Osteoblast (primary cell): ENCODE measurements around the gene PSMA6. TPM values are rescaled to one million over a fixed set of nuclear protein-coding genes. Genes with fewer than 3 reads are reported as not detected.
A peak's percentile ranks its signal among the peaks of the same experiment; 100 is the strongest.
"Not testable (repeated sequence)": the region's sequence is repeated elsewhere in the genome, so short reads cannot be mapped to it uniquely, and the experiment has no call there.

Experiments used
- DNase-seq: peaks from one replicate; pipeline ENCODE4 v3.0.0; 2011; ENCODE audit warnings: low spot score, mixed read lengths; ENCODE audit not compliant: insufficient read length; ENCODE audit errors: missing footprints
- H2AFZ ChIP-seq: 2 replicates; pipeline ENCODE4 v1.6.0; 2011; ENCODE audit warnings: mild to moderate bottlenecking, low read length
- H3K27ac ChIP-seq: 2 replicates; pipeline ENCODE4 v1.5.1; 2011; ENCODE audit warnings: mild to moderate bottlenecking, low read depth, low read length, moderate library complexity
- H3K27me3 ChIP-seq: 2 replicates; pipeline ENCODE4 v1.6.0; 2012; ENCODE audit warnings: mild to moderate bottlenecking, control low read depth, inconsistent platforms, low read length, moderate library complexity; ENCODE audit not compliant: insufficient read depth
- H3K36me3 ChIP-seq: 2 replicates; pipeline ENCODE4 v1.5.1; 2011; ENCODE audit warnings: mild to moderate bottlenecking, low read length, control low read depth, moderate library complexity; ENCODE audit not compliant: insufficient read depth
- H3K4me1 ChIP-seq: 2 replicates; pipeline ENCODE4 v1.5.1; 2011; ENCODE audit warnings: mild to moderate bottlenecking, low read length, control low read depth, moderate library complexity; ENCODE audit not compliant: insufficient read depth
- H3K4me2 ChIP-seq: 2 replicates; pipeline ENCODE4 v1.6.0; 2011; ENCODE audit warnings: mild to moderate bottlenecking, low read length; ENCODE audit not compliant: insufficient read depth
- H3K4me3 ChIP-seq: fragments of 200-600 bp; sonication (generic); 3 replicates; pipeline ENCODE4 v1.5.1; 2012; ENCODE audit warnings: mild to moderate bottlenecking, low read length, inconsistent platforms; ENCODE audit not compliant: insufficient read depth
- H3K79me2 ChIP-seq: 2 replicates; pipeline ENCODE4 v1.6.0; 2012; ENCODE audit warnings: mild to moderate bottlenecking, low read length, control low read depth, inconsistent platforms; ENCODE audit not compliant: insufficient read depth
- H3K9me3 ChIP-seq: 2 replicates; pipeline ENCODE4 v1.5.1; 2011; ENCODE audit warnings: low read depth, low read length, control low read depth
- H4K20me1 ChIP-seq: 2 replicates; pipeline ENCODE4 v1.6.0; 2012; ENCODE audit warnings: mild to moderate bottlenecking, low read length, control low read depth; ENCODE audit not compliant: insufficient read depth
- CTCF ChIP-seq: IDR thresholded peaks from 2 replicates; pipeline ENCODE4 v1.5.1; 2011; ENCODE audit warnings: mild to moderate bottlenecking, low read depth, low read length, moderate library complexity; ENCODE audit errors: extremely low read depth
- total RNA-seq: library from RNA; depleted of rRNA; stranded (reverse); fragments of >200 nt; gene quantifications from 2 replicates; pipeline ENCODE4 v1.2.3, GENCODE V29; 2012

PSMA6 gene
- total RNA-seq, 1 donor, result 170 TPM

- H3K36me3 ChIP-seq, result no peaks in the 10 kb centered on the region
- H4K20me1 ChIP-seq, result no peaks in the 10 kb centered on the region
- DNase-seq, result no peak
- no peaks in the 10 kb centered on the region for H3K27me3 ChIP-seq
- no peak overlapping the region for H3K4me3 ChIP-seq
- H2AFZ ChIP-seq, result no peak overlapping the region
- TF ChIP-seq CTCF, result no peak
- no peak overlapping the region for H3K4me2 ChIP-seq
- H3K9me3 ChIP-seq, result no peaks in the 10 kb centered on the region
- H3K79me2 ChIP-seq, result no peaks in the 10 kb centered on the region
- H3K4me1 ChIP-seq, result peaks cover 6% of the 10 kb centered on the region
- no peak overlapping the region for H3K27ac ChIP-seq
Observed at GRCh38 chr14:35352274-35353233, 60.4 kb downstream of the PSMA6 start.

DNA sequence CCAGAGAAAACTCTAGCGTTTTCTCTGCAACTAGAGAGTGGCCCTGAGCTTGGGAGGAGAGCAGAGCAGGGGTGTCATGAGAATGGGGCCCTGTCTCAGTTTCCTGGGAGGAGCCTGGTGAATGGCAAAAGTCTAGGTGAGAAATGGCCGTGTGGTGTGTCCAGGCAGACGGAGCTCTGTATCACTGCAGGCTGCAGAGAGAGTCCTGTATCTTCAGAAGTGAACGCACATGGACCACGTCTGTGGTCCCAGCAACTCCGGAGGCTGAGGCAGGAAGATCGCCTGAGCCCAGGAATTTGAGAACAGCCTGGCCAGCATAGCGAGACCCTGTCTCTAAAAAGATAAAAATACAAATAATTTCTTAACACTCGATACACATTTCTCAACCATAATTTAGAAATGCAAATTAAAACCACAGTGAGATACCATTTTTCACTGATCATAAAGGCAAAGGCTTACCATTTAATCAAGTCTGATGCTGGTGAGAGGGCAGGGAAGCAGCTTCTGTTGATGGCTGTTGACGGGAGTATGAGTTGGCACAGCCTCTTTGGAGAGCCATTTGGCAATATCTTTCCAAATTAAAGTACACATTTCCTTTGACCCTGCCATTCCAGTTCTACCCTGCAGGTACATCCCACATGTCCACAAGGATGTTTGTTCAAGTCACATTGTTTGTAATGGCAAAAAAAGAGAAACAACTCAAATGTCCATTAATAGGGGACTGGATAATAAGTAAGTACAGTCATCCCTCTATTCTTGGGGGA lies 61.4 kb downstream of the PSMA6 start:
- no peaks in the 10 kb centered on the region for H3K36me3 ChIP-seq
- H3K27me3 ChIP-seq, result no peaks in the 10 kb centered on the region
- no peak overlapping the region for H3K4me3 ChIP-seq
- H3K4me2 ChIP-seq, result no peak overlapping the region
- H3K79me2 ChIP-seq, result no peaks in the 10 kb centered on the region
- no peaks in the 10 kb centered on the region for H4K20me1 ChIP-seq
- no peaks in the 10 kb centered on the region for H3K9me3 ChIP-seq
- H2AFZ ChIP-seq, result no peak overlapping the region
- no peak for TF ChIP-seq CTCF
- H3K27ac ChIP-seq, result no peak overlapping the region
- H3K4me1 ChIP-seq, result peaks cover 6% of the 10 kb centered on the region
- DNase-seq, result no peak

DNA sequence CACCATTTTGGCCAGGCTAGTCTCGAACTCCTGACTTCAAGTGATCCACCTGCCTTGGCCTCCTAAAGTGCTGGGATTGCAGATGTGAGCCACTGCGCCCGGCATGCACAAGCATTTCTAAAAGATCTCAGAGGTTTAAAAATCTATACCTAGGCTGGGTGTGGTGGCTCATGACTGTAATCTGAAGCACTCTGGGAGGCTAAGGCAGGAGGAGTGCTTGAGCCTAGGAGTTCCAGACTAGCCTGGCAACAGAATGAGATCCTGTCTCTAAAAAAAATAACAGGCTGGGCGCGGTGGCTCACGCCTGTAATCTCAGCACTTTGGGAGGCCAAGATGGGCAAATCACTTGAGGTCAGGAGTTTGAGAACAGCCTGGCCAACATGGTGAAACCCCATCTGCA lies 63.1 kb downstream of the PSMA6 start:
- not testable (repeated sequence) for DNase-seq, H3K27ac ChIP-seq

DNA sequence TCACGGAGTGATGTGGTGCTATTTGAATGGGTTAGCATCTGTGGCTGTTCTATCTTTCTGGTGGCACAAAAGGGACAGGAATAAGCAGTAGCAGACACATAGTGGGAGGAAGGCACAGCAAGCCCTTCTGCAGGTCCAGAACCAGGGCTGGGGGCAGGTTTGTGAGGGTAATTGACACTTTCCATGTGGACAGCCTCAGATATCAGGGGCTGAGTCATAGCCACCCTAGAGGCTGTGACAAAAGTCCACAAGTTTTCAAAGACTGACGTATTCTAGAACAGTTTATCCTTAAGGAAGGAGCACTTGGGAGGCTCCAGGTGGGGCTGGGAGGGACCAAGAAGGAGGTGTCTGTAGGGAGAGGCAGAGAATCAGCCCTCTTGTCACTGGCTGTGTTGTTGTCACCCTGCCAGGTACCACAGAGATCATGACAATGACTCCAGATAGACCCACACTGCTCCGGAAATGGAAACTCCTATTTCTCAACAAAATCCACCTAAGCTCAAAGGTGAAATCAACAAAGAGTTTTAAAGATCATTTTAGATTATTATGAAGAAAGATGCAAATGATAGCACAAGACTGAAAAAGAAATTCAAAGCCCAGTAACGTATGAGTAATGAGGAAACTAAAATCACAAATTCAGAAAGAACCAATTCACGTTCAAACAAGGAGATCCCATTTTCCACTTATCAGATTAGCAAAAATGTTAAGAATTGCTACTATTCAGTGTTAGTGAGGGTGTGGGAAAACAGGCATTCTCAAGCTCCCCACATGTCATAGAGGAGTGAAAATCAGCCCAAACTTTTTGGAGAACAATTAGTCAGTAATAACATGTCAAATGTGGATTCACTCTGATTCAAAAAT lies 64.0 kb downstream of the PSMA6 start:
- no peaks in the 10 kb centered on the region for H3K79me2 ChIP-seq

More for the DNA sequence above, 63.1 kb downstream of the PSMA6 start:
- H3K79me2 ChIP-seq, H3K4me3 ChIP-seq, H3K36me3 ChIP-seq, H3K4me2 ChIP-seq, H3K27me3 ChIP-seq, H4K20me1 ChIP-seq, H3K9me3 ChIP-seq, H3K4me1 ChIP-seq, H2AFZ ChIP-seq: not testable (repeated sequence)

DNA sequence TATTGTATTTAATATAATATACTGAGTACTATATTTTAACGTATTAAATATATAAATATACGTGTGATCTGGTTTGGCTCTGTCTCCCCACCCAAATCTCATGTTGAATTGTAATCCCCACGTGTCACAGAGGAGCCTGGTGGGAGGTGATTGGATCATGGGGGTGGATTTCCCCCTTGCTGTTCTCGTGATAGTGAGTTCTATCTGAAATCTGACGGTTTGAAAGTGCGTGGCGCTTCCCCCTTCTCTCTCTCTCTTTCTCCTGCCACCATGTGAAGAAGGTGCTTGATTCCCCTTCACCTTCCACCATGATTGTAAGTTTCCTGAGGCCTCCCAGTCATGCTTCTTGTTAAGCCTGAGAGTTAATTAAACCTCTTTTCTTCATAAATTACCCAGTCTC lies 67.5 kb downstream of the PSMA6 start:
- not testable (repeated sequence) for H3K36me3 ChIP-seq, DNase-seq, H3K27ac ChIP-seq, H4K20me1 ChIP-seq, H2AFZ ChIP-seq, H3K27me3 ChIP-seq, H3K4me2 ChIP-seq, H3K79me2 ChIP-seq, H3K9me3 ChIP-seq, H3K4me3 ChIP-seq
- H3K4me1 ChIP-seq, result peaks cover 20% of the 10 kb centered on the region

More for the DNA sequence above, 64.0 kb downstream of the PSMA6 start:
- no peak for DNase-seq
- Histone ChIP-seq H3K4me3 (no peak overlapping the region), H3K9me3 (no peaks in the 10 kb centered on the region), H3K4me1 (peaks cover 6% of the 10 kb centered on the region), H3K27me3 (no peaks in the 10 kb centered on the region), H3K36me3 (no peaks in the 10 kb centered on the region), H4K20me1 (no peaks in the 10 kb centered on the region), H3K4me2 (peak overlapping the region; percentile 1), H3K27ac (peak overlapping the region; percentile 4), H2AFZ (no peak overlapping the region)
- no peak for TF ChIP-seq CTCF
